ENCODE measurements around the gene MOCOS. TPM values are rescaled to one million over a fixed set of nuclear protein-coding genes. Genes with fewer than 3 reads are reported as not detected.

MOCOS gene
- total RNA-seq, 1 experiment from 2014 or later = 5.1 TPM

- POLR2A ChIA-PET (ENCODE audit: unreplicated experiment) = no interaction called here
- no peaks in the 10 kb centered on the region for H3K27me3 ChIP-seq (ENCODE audit: low read length)
- 0 out of 2 replicates have a peak, but pooled peaks cover 9% of the 10 kb centered on the region for H4K20me1 ChIP-seq (ENCODE audit: low read length)
- no peaks in the 10 kb centered on the region for H3K9me2 ChIP-seq (replicated peaks; ENCODE audit: low read length)
- DNase-seq = no peak
- intact Hi-C loops (cut with micrococcal nuclease) = no loop called here
- peaks cover 90% of the 10 kb centered on the region for H3K79me2 ChIP-seq (ENCODE audit: low read length)
- no TSS peak for BruUV-seq (replicated peaks)
- H3F3A ChIP-seq (ENCODE audit: low read length, unreplicated experiment) = no peaks in the 10 kb centered on the region
- no peak overlapping the region for H3K27ac ChIP-seq (ENCODE audit: low read length)
- H2AFZ ChIP-seq (ENCODE audit: low read length) = no peak overlapping the region
- no peaks in the 10 kb centered on the region for H3K36me3 ChIP-seq (ENCODE audit: low read depth, low read length)
- no peak for ATAC-seq
- no peak overlapping the region for H3K4me3 ChIP-seq (ENCODE audit: low read length)
- CTCF ChIA-PET = no interaction called here
- TF ChIP-seq CTCF (conservative IDR thresholded peaks at IDR 0.05; ENCODE audit: low read depth, low read length) (no peak), EZH2 (IDR thresholded peaks at IDR 0.05; ENCODE audit: low read length, unreplicated experiment) (no peak)
- no peaks in the 10 kb centered on the region for H3K9me3 ChIP-seq (ENCODE audit: low read length)
- H3K4me2 ChIP-seq (ENCODE audit: low read length) = no peak overlapping the region
- no peak overlapping the region for H3K9ac ChIP-seq (ENCODE audit: low read length)
- H3K4me1 ChIP-seq (ENCODE audit: insufficient read depth, low read length) = peaks cover 27% of the 10 kb centered on the region
These were observed 114.6 kb downstream of the MOCOS start for GRCh38 chr18:36301884-36302283.

GRCh38 chr18:36302676-36303075 is 115.4 kb downstream of the MOCOS start:
- ATAC-seq = no peak
- Histone ChIP-seq H3K4me3 (ENCODE audit: low read length) (no peak overlapping the region), H3K9me2 (replicated peaks; ENCODE audit: low read length) (no peaks in the 10 kb centered on the region), H3K9me3 (ENCODE audit: low read length) (no peaks in the 10 kb centered on the region), H3F3A (ENCODE audit: low read length, unreplicated experiment) (no peaks in the 10 kb centered on the region), H3K4me1 (ENCODE audit: insufficient read depth, low read length) (peaks cover 32% of the 10 kb centered on the region), H4K20me1 (ENCODE audit: low read length) (0 out of 2 replicates have a peak, but pooled peaks cover 9% of the 10 kb centered on the region), H3K27me3 (ENCODE audit: low read length) (no peaks in the 10 kb centered on the region), H3K4me2 (ENCODE audit: low read length) (no peak overlapping the region), H3K79me2 (ENCODE audit: low read length) (peaks cover 97% of the 10 kb centered on the region), H2AFZ (ENCODE audit: low read length) (no peak overlapping the region), H3K36me3 (ENCODE audit: low read depth, low read length) (no peaks in the 10 kb centered on the region), H3K9ac (ENCODE audit: low read length) (no peak overlapping the region), H3K27ac (ENCODE audit: low read length) (no peak overlapping the region)
- DNase-seq = no peak
- no peak for TF ChIP-seq EZH2 (IDR thresholded peaks at IDR 0.05; ENCODE audit: low read length, unreplicated experiment)
- TF ChIP-seq CTCF (conservative IDR thresholded peaks at IDR 0.05; ENCODE audit: low read depth, low read length) = no peak
- no peak for TF ChIP-seq EZH2phosphoT487 (IDR thresholded peaks at IDR 0.05; ENCODE audit: borderline replicate concordance, low read length)
- BruUV-seq (replicated peaks) = no TSS peak
- POLR2A ChIA-PET (ENCODE audit: unreplicated experiment) = no interaction called here
- CTCF ChIA-PET = interaction anchor here (0.5 to 0.6 kb wide), 2 partner anchors 75 to 110 kb away, joined by 4 read pairs; no protein-coding TSS in a partner anchor
- intact Hi-C loops (cut with micrococcal nuclease) = no loop called here

GRCh38 chr18:36303211-36303844 is 116.0 kb downstream of the MOCOS start:
- no TSS peak for BruUV-seq (replicated peaks)
- TF ChIP-seq CTCF (conservative IDR thresholded peaks at IDR 0.05; ENCODE audit: low read depth, low read length) (no peak), EZH2 (IDR thresholded peaks at IDR 0.05; ENCODE audit: low read length, unreplicated experiment) (no peak), EZH2phosphoT487 (IDR thresholded peaks at IDR 0.05; ENCODE audit: borderline replicate concordance, low read length) (no peak)
- Histone ChIP-seq H3K9ac (ENCODE audit: low read length) (no peak overlapping the region), H3K27me3 (ENCODE audit: low read length) (no peaks in the 10 kb centered on the region), H3K4me2 (ENCODE audit: low read length) (no peak overlapping the region), H3K4me3 (ENCODE audit: low read length) (no peak overlapping the region), H3K9me3 (ENCODE audit: low read length) (no peaks in the 10 kb centered on the region), H3K4me1 (ENCODE audit: insufficient read depth, low read length) (peaks cover 38% of the 10 kb centered on the region), H3K79me2 (ENCODE audit: low read length) (peaks cover 99% of the 10 kb centered on the region), H3K9me2 (replicated peaks; ENCODE audit: low read length) (no peaks in the 10 kb centered on the region), H3F3A (ENCODE audit: low read length, unreplicated experiment) (no peaks in the 10 kb centered on the region), H4K20me1 (ENCODE audit: low read length) (0 out of 2 replicates have a peak, but pooled peaks cover 9% of the 10 kb centered on the region), H3K27ac (ENCODE audit: low read length) (no peak overlapping the region), H2AFZ (ENCODE audit: low read length) (no peak overlapping the region), H3K36me3 (ENCODE audit: low read depth, low read length) (no peaks in the 10 kb centered on the region)
- intact Hi-C loops (cut with micrococcal nuclease) = no loop called here
- ATAC-seq (no peak), DNase-seq (no peak)
- ChIA-PET CTCF (interaction anchor here (0.5 to 0.6 kb wide), 2 partner anchors 74 to 109 kb away, joined by 4 read pairs; no protein-coding TSS in a partner anchor), POLR2A (ENCODE audit: unreplicated experiment) (no interaction called here)
